ENCODE results near the gene GDI1.
A peak's percentile ranks its signal among the peaks of the same experiment; 100 is the strongest.

The GDI1 gene

DNA sequence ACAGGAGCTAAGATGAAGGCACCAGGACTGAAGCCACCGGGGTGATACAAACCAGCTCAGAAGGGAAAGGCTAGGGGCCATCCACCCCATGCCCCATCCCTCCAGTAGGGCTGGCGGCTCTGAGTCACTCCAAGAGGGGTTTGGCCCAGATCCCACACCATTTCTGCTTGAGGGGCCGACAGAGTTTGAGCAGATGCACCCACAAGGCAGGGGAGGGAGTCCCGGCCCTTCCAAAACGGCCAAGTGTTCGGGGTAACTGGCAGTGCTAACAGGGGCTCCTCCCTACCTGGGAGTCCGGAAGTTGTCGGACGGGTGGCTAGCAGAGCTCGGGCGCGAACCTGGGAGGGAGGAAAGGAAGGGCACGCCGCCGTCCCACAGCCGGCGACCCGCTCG is 53.1 kb downstream of the GDI1 start:
- Histone ChIP-seq H3K27me3 (ENCODE audit: insufficient read depth, low read length, poor library complexity, severe bottlenecking) (no peaks in the 10 kb centered on the region), H3K79me2 (ENCODE audit: insufficient read depth, low read length) (peaks cover 26% of the 10 kb centered on the region), H3F3A (ENCODE audit: low read depth) (no peaks in the 10 kb centered on the region), H2AFZ (ENCODE audit: low read length) (no peak overlapping the region), H3K4me3 (ENCODE audit: low read length, poor library complexity, severe bottlenecking) (peak overlapping the region; percentile 87), H4K20me1 (ENCODE audit: insufficient read depth, low read length, poor library complexity, severe bottlenecking) (peaks cover 4% of the 10 kb centered on the region), H3K36me3 (ENCODE audit: insufficient read depth, low read length) (no peaks in the 10 kb centered on the region), H3K9me3 (ENCODE audit: insufficient read depth, low read depth, low read length) (no peaks in the 10 kb centered on the region), H3K9ac (ENCODE audit: low read depth, low read length, poor library complexity, severe bottlenecking) (peak overlapping the region; percentile 77), H3K4me1 (ENCODE audit: insufficient read depth, low read length, poor library complexity, severe bottlenecking) (no peaks in the 10 kb centered on the region), H3K9me2 (replicated peaks; ENCODE audit: low read depth, low read length) (no peaks in the 10 kb centered on the region), H3K4me2 (ENCODE audit: low read depth, low read length, poor library complexity, severe bottlenecking) (peak overlapping the region; percentile 77)
- TF ChIP-seq EZH2phosphoT487 (IDR thresholded peaks at IDR 0.05; ENCODE audit: borderline replicate concordance) = no peak
- TF ChIP-seq, protein P1, sequence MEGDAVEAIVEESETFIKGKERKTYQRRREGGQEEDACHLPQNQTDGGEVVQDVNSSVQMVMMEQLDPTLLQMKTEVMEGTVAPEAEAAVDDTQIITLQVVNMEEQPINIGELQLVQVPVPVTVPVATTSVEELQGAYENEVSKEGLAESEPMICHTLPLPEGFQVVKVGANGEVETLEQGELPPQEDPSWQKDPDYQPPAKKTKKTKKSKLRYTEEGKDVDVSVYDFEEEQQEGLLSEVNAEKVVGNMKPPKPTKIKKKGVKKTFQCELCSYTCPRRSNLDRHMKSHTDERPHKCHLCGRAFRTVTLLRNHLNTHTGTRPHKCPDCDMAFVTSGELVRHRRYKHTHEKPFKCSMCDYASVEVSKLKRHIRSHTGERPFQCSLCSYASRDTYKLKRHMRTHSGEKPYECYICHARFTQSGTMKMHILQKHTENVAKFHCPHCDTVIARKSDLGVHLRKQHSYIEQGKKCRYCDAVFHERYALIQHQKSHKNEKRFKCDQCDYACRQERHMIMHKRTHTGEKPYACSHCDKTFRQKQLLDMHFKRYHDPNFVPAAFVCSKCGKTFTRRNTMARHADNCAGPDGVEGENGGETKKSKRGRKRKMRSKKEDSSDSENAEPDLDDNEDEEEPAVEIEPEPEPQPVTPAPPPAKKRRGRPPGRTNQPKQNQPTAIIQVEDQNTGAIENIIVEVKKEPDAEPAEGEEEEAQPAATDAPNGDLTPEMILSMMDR (conservative IDR thresholded peaks at IDR 0.05; ENCODE audit: low read length) = no peak

DNA sequence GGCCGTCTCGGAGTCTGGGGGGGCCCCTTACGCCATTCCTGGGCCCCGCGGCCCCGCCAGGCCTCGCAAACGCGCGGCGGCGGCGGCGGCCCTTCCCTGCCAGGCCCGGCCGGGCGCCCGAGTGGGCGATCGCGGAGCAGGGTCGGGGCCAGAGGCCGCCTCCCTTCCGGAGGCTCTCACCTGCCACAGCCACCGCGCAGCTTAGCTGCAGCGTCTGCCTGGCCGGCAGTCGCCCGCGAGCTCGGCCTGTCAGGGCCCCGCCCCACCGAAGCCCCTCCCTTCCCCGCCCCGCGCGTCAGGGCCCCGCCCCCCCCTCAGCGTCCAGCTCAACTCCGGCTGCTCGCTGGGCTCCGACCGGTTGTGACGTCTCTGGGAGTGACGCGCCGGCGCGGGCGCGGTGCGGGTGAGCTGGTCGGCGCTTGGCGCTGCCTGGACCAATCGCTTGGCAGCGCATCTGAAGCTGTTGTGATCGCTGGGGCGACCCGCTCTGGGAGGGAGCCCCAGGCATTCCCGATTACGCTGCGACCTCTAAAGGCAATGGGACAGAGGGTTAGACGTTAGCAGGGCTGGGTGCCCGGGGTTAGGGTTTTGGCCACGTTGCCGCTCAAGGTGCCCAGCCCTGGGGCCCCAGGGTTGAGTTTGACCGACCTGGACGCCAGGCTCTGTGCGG is 53.6 kb downstream of the GDI1 start, which contains the start of gene SLC10A3:
Gene SLC10A3 (minus strand): TSS at position 216 of the 670 bp plus-strand sequence. CDS start 1,689 bp downstream, outside the sequence.
- H2AFZ ChIP-seq (ENCODE audit: low read length) = 0 out of 2 replicates have a peak within 1 kb of the TSS, but pooled peaks have one; percentile 84

More for the DNA sequence above, 53.6 kb downstream of the GDI1 start, which contains the start of gene SLC10A3:
- Histone ChIP-seq H3K27me3 (ENCODE audit: insufficient read depth, low read length, poor library complexity, severe bottlenecking) (no peaks in the 10 kb centered on the region), H3K9ac (ENCODE audit: low read depth, low read length, poor library complexity, severe bottlenecking) (peak within 1 kb of the TSS; percentile 77), H3F3A (ENCODE audit: low read depth) (no peaks in the 10 kb centered on the region), H3K9me3 (ENCODE audit: insufficient read depth, low read depth, low read length) (no peaks in the 10 kb centered on the region), H3K4me1 (ENCODE audit: insufficient read depth, low read length, poor library complexity, severe bottlenecking) (no peaks in the 10 kb centered on the region), H3K9me2 (replicated peaks; ENCODE audit: low read depth, low read length) (no peaks in the 10 kb centered on the region), H3K36me3 (ENCODE audit: insufficient read depth, low read length) (no peaks in the 10 kb centered on the region), H4K20me1 (ENCODE audit: insufficient read depth, low read length, poor library complexity, severe bottlenecking) (no peaks in the 10 kb centered on the region), H3K79me2 (ENCODE audit: insufficient read depth, low read length) (peaks cover 21% of the 10 kb centered on the region), H3K4me2 (ENCODE audit: low read depth, low read length, poor library complexity, severe bottlenecking) (peak within 1 kb of the TSS; percentile 77), H3K4me3 (ENCODE audit: low read length, poor library complexity, severe bottlenecking) (peak within 1 kb of the TSS; percentile 87)
- TF ChIP-seq, protein P1 (conservative IDR thresholded peaks at IDR 0.05; ENCODE audit: low read length) = no peak
- TF ChIP-seq EZH2phosphoT487 (IDR thresholded peaks at IDR 0.05; ENCODE audit: borderline replicate concordance) = no peak
